Measurements from ENCODE around the gene RHOG.

The RHOG gene

DNA sequence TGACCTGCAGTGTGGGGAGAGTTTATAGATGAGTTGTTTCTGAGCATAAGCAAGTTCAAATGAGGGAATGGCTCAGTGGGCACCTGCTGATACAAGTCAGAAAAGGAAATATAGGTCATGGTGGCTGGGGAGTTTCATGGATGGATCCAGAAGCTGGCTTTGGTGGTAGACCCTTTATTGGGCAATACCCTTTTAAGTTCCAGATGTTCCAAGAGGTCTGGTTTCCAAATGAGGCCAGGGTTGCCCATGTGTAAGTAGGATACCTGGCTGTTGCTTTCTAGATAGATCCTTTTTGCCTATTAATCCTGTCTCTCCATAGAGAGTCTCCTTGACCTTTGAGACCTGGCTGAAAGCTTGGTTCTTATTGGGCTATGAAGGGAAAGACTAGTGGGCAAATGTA lies 16.9 kb upstream of the RHOG start:
- no peak for DNase-seq

DNA sequence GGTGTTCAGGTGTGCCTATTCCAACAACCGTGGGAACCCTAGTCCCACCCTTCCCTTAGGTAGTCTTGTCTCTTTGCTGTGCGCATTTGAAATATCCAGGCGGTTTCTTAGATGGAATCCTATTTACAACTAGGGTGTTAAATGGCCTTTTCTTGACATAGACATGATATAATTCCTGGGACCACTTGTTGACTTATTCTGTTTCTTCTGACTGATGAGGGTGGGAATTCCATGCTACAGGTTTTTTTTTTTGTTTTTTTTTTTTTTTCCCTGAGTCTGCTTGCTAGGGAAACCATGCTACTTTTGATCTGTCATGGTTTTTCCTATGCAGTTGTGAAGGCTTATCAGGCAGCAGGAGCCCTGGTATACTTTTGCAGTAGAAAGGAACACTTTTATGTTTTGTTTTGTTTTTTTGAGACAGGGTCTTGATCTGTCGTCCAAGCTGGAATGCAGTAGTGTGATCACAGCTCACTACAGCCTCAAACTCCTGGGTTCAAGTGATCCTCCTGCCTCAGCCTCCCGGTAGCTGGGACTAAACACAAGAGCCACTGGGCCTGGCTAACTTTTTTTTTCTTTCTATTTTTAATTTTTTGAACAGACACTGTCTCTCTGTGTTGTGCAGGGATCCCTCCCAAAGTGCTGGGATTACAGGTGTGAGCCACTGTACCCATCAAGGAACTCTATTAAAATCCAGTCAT lies 16.2 kb upstream of the RHOG start:
- no peak for DNase-seq

DNA sequence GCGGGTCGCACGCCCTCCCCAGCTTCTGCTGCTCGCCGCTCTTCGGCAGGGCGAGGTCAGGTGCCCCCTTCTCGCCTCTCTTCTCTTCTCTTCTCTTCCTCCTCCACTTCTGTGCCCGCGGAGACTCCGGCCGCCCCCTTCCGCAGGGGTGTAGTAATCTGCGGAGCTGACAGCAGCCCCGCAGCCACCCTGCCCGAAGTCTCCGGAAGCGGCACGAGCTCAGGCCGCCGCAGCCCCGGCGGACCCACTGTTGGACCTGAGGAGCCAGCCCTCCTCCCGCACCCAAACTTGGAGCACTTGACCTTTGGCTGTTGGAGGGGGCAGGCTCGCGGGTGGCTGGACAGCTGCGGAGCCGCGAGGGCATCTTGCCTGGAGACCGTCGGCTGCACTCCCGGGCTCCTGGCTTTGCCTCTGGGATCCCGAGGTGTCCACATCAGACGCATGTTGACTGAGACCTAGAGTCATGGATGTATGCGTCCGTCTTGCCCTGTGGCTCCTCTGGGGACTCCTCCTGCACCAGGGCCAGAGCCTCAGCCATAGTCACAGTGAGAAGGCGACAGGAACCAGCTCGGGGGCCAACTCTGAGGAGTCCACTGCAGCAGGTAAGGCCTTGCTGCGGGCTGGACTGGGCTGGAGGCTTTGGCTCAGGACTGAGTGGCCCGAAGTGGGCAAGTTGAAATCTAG lies 15.2 kb upstream of the RHOG start:
- DNase-seq = no peak

DNA sequence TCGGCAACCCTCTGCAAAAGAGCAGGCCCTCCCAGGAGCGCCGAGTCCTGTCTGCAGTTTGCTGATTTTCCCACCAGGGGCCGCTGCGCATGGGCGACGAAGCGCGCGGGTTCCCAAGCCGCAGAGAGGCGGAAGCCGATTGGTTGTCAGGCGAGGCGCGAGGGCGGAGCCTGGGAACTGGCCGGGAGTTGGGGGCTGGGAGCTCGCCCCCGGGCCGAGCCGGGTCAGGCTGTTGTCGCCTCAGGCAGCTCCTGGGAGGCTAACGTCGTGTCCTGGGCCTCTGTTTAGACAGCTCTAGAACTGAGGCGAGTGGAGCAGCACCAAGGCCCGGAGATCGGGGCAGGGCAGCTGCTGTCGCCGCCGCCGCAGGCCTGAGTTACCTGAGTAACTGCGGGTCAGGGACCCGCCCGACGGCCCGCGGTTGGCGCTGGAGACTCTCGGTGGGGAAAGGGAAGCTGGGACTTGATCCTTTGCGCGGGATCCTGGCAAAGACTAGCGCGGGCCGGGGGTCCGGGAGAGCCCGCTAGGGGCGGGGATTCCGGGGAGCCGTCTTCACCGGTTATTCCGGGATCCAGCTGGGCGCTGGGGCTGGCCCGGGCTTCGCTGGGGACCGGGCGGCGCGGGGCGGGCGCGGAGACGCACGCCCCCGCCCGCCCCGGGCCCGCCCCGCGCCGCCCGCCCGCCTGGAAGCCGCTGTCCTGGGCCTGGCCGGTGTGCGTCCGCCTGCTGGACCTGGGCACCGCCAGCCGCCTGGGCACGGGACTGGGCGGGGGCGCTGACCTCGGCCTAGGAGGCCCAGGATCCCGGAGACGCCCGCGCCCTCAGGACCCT lies 14.4 kb upstream of the RHOG start, which contains the start of gene STIM1:
Gene STIM1, plus strand, starts transcription at position 688 of the 831 bp plus-strand sequence. CDS start 607 bp downstream, outside the sequence.
- DNase-seq = peak; percentile 88

DNA sequence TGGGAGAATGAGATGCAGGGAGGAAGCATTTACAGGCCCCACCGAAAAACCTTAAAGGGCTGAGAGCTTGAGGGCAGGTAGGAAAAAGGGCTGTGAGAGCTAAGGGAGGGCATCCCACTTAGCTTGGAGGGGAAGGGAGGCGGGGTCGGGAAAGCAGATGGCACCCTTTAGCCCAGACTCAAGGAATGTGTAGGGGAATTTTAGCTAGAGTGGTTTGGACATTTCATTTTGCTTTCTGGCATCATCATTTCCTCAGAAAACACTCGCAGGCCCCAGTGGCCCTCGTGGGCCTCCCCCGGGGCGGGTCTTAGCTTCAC lies 13.9 kb upstream of the RHOG start:
- no peak for DNase-seq

DNA sequence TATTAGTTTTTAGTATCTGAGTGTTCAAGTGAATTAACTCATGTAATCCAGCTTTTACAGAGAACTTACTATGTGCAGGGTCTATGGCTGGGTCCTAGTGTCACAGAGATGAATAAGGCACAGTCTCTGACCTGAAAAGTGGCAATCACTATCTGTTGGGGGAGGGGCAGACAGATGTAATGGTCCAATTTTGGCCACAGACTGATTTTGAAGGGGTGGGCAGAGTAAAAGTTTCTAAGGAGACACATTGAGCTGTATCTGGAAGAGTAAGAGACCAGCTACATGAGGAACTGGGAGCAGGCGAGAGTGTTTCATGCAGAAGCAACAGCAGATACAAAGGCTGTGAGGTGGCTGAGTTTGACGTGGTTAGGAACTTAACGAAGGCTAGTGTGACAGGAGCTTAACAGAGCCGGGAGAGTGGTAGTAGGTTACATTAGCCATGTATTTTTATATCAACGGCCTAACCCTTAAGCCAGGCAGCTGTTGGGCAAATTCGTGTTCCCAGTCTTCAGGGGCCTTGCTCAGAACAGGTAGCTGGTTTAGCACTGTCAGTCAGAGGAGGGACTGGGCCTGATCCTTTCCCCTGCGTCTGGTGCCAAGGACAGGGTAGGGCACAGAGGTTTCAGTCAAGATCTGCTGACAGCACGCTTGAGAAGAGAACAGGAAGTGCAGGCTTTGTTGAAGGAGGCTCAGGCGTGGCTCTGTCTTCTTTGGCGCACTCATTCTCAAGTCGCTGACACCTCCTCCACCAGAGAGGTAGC lies 13.3 kb upstream of the RHOG start:
- peak; percentile 82 for DNase-seq

DNA sequence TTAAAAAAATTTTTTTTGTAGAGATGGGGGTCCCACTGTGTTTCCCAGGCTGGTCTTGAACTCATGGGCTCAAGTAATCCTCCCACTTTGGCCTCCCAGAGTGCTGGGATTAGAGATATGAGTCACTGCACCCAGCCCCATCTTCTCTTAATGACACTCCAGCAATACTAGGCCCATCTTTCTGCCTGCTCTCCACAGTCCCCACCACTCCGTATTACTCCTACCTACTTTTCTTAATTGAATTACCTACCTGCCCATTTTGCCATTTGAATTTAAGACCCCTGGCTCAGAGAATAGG lies 12.7 kb upstream of the RHOG start:
- DNase-seq = no peak

DNA sequence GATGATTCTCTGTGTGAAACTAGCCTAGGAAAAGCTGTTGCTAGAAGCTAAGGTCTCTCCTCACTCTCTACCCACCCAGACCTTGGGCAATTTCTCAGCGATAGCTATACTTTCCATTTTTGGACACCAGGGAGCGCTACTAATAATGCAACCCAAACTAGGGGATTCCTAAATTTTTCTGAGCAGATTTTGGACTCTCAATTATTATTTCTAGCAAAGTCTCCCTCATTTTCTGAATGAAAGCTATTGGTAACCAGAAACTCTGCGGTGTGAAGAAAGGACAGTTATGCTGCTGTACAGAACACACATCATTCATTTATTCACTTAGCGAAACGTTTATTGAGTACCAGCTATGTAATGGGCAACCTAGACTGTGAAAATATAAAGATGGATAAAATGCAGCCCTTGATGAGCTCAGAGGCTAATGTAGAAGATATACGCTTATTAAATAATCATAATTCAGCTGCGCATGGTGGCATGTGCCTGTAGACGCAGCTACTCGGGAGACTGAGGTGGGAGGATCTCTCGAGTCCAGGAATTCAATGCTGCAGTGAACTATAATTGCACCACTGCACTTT lies 8.6 kb upstream of the RHOG start:
- peak; percentile 43 for DNase-seq

DNA sequence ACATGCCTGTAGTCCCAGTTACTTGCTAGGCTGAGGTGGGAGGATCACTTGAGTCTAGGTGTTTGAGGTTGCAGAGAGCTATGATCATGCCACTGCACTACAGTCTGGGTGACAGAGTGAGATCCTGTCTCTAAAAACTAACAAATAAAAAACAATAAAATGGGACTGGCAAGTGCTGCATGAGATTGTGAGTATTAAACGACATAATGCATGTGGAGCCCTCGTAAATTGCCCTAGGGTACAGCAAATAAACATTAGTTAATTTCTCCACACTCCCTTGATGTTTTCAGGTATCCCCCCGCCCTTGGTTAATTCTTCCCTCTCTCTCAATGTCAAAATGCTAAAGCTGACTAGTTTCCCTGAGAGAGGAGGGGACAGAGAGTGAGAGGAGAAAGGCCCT lies 4.9 kb upstream of the RHOG start:
- DNase-seq = no peak

DNA sequence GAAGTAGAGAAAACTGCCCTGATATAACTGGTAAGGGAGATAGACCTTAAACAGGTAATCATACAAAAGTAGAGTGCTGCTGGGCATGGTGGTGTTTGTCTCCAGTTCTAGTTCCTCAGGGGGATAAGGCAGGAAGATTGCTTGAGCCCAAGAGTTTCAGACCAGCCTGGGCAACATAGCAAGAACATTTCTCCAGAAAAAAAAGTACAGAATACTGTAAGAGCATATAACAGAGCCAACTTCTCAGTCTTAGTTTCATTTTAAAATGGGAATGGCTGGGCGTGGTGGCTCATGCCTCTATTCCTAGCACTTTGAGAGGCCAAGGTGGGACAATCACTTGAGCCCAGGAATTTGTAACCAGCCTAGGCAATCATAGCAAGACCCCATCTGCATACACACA lies 4.5 kb upstream of the RHOG start:
- no peak for DNase-seq

DNA sequence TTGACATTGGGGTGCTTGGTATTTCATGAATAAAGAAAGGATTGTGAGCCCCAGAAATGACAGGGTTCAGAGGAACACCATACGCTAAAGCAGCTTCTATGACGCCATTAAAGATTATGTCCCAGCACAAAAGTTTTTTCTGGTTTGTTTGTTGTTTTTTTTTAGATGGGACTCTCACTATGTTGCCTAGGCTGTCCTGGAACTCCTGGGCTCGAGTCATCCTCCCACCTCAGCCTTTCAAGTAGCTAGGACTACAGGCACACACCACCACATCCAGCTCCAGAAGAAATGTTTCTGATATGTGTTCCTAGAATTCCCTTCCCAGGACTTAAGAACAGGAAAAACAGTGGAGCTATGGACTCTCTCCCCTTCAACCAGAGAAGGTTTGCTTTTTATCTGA lies 2.6 kb upstream of the RHOG start:
- no peak for DNase-seq

DNA sequence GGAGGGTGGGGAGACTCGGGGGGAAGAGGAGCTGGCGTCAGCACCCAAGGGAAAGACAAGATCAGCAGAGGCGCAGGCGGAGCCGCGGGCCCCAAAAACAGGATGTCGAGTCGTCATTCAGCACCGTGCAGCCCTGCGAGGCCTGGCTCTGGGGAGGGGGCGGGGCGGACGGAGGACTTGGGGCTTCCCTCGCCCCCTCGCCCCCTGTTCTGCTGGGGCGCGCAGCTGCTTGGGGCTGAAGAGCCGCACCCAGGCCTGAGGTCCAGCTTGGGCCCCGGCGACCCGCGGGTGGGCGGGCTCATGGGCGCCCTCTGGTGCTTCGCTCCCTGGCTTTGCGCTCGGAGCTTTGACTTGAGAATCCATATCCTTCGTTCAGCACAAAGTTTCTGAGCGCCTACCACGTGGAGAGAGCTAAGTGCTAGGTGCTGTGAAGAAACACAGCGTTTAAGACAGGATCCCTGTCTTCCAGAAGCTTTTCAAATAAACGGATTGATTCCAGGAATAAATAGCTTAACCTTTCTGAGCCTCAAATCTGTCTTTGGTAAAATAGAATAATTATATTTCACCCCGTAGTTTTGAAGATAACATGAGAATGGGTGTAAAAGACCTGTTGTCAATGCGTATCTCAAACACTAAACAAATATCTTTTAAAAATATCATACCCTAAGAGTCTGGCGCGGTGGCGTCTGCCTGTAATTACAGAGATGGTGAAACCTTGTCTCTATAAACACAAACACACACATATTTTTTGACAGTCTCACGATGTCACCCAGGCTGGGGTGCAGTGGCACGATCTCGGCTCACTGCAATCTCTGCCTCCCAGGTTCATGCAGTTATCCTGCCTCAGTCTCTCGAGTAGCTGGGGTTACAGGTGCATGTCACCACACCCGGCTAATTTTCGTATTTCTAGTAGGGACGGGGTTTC lies 929 bp upstream of the RHOG start:
- DNase-seq = peak; percentile 98

DNA sequence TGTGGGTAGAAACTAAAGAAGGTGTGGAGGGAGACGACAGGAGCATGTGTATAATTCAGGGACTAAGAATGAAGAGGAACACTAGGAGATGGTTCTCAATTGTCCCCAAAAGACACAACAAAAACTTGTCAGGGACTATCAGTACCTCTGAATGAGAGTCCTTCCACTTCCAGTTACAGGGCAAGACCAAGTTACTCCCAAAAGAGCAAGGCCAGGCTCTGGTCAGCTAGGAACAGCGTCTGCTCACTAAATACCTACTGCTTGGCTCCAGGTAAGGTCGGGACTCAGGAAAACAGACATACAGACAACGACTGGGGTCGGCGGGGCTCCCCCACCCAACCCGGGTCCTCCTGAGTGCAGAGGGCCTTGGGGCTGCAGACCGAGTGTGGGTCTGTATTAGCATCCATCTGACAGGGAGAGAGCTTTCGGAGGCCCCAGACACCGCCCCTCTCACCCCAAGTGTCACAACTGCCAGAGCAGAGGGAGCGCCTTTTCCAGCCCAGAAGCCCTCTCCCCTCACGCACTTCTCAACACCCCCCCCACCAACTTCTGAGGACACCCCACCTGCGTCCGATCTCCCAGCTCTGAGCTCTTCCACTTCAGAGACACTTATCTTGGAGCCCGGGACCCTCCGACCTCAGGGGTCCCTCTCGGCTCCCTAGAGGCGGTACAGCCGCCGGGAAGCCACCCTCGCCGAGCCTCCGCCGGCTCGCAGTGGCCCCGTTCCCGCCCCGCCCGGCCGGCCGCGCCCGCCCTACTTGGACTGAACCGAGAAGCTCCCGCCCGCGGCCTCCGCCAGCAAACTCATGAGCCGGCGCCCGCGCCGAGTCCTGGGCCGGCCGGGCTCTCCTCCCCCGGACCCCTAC lies 522 bp downstream of the RHOG start:
- no peak for DNase-seq

DNA sequence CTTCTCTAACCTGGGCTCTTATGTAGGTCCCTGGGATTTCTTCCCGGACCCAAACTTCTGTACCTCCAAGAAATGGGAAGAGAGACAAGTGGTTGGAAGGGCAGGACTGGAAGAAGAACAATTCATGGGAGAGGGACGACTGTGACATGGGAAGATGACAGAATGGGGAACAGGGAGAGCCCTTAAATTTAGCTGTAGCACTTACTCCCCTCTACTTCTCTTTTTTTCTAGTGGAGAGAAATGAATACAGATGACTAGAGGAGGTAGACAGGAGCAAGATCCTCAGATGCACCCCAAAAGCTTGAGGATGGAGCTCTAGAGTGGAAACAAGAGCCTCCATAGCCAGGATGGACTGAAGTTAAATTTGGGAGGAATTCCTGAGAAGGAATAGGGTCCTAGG lies 2.3 kb downstream of the RHOG start:
- DNase-seq = no peak

DNA sequence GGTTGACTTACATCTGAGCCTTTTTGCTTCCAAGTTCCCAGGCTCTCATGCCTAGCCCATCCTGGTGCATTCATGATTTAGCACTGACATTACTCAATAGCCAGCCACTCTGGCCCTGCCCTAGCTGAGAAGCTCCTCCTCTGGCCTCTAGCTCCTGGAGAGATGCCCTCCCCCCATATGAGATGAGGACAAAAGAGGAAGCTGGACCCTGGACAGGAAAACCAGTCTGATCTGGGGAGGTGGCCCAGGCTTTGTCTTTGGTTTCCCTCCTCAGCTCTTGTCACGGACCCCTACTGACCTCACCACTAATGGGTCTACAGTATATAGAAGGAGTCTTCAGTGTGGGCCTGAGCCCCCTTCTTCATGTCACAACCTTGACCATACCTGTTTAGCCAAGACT lies 3.0 kb downstream of the RHOG start:
- peak; percentile 78 for DNase-seq

DNA sequence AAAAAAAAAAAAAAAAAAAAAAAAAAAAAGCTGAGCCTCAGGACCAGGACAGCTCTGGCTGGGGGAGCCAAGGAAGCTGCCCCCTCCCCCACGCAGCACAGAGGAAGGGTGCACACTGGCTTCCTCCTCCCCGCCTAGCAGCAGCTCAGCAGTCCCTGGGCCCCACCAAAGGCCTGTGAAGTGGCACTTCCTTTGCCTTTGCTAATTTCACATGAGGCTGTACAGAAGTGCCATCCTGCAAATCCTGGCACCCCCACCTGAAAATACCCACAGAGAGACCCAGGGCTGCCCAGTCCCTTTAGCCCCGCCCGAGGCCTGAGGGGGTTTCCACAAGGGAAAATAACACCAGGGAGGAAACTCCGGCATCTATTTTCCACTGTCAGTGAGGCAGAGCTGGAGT lies 3.9 kb downstream of the RHOG start:
- DNase-seq = no peak

DNA sequence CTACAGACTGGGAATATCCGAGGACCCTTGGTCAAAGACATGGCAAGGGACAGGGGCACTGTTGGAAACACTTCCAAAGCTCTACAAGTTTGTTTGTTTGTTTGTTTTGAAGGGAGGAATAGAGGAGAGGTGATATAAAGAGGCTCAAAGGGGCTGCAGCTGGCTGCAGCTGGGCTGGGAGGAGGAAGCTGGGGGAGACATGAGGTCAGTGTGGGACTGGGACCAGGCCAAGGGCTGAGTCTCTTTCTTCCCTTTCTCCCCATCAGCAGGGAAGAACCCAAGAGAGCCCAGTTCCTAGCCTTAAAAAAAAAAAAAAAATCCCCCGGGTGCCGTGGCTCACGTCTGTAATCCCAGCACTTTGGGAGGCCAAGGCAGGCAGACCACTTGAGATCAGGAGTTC lies 5.0 kb downstream of the RHOG start:
- DNase-seq = no peak

DNA sequence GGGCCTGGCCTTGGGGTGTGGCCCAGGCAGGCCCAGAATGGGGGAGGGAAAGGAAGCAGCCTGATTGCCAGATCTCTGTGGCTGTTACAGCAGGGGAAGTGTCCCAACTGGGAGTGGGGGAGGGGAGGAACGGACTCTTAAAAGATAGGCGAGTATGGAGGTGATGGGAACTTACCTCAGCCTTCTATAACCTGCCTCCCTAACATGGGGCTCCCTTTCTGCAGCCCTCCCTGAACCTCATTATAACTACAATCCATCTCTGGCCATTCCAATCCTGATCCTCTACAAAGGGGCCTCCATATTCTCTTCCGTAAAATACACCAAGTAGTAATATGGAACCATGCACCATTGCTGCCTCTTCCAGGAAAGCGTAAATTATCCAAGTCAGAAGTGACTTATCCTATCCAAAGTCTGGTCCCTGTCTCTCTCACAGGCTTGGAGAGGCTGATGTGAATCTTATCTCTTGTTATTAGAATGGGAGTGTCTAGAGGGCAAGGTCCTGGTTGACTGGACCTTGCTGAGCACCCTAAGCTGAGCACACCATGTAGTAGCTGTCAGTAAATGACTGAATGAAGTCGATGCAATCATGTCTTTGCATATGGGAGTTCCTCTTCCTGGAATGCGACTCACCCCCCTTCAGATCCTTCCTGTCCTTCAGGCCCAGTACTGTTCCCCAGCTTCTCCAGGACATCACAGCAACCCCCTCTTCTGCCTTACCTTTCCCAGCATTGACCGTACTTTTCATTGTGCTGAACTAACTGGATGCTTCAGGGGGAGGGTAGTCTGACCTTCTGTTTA lies 5.9 kb downstream of the RHOG start:
- DNase-seq = no peak

DNA sequence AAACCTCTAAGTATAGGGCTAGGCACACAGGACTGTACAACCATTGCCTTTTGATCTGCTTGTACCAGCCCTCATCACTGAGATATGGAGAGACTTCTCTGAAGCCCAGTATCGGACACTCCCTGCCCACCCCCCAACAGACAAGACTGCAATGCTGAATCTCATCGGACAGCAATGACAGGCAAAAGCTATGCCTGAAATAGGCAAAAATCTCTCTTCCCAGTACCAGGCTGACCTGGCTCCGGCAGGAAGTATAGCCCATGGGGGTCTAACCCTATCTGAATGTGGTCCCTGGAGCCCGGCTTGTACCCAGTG lies 6.5 kb downstream of the RHOG start:
- no peak for DNase-seq

DNA sequence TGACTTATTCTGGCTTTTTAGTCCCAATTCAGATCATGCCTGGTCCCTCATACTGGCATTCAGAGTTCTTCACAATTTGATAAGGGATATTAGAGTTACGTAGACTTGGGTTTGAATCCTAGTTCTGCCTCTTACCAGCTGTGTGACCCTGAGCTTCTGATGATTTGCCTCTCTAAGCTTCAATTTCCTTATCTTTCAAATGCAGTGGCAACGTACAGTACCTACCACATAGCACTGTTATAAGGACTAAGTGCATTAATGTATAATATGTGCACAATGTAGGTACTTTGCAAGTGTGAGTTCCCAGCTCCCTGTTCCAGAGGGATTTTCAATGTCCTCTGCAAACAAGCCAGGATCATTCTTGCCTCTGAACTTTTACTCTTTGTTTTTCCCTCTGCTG lies 7.3 kb downstream of the RHOG start:
- DNase-seq = no peak
